Measurements from ENCODE around the gene NRL.

- TF ChIP-seq CTCF (IDR thresholded peaks at IDR 0.05), result no peak
- TF ChIP-seq POLR2A (IDR thresholded peaks at IDR 0.05), result no peak
Measured at GRCh38 chr14:24078146-24078545, 36.6 kb downstream of the NRL start.
